PFSK-1 (cell line): ENCODE data around the gene ARFGAP3.

Source experiments
- FOXP2 ChIP-seq: optimal IDR thresholded peaks from 2 replicates; pipeline ENCODE3; 2011; ENCODE audit warnings: borderline replicate concordance, control low read depth, inconsistent platforms; ENCODE audit not compliant: insufficient read depth; ENCODE audit errors: extremely low read length, extremely low read depth
- POLR2AphosphoS5 ChIP-seq: IDR thresholded peaks from 2 replicates; pipeline ENCODE4 v1.6.1; 2012; ENCODE audit warnings: low read depth, mild to moderate bottlenecking, control low read depth, low read length, moderate library complexity
- SIN3A ChIP-seq: IDR thresholded peaks from 2 replicates; pipeline ENCODE4 v1.6.1; 2012; ENCODE audit warnings: mild to moderate bottlenecking, low read length, moderate library complexity, borderline replicate concordance; ENCODE audit not compliant: insufficient read depth
- TAF1 ChIP-seq: IDR thresholded peaks from 2 replicates; pipeline ENCODE4 v1.6.1; 2012; ENCODE audit warnings: low read length, control low read depth, borderline replicate concordance; ENCODE audit not compliant: insufficient read depth
- TF ChIP-seq, protein P1 (sequence below), 2 experiments: IDR thresholded peaks; 2 replicates each; pipeline versions ENCODE4 v1.6.1 to v1.8.0; 2011 to 2012; ENCODE audit warnings: low read depth in 2 of 2, low read length in 2 of 2, control low read depth in 1 of 2, inconsistent platforms in 1 of 2, mild to moderate bottlenecking in 1 of 2, moderate library complexity in 1 of 2; ENCODE audit not compliant: insufficient read depth in 1 of 2

Gene ARFGAP3

DNA sequence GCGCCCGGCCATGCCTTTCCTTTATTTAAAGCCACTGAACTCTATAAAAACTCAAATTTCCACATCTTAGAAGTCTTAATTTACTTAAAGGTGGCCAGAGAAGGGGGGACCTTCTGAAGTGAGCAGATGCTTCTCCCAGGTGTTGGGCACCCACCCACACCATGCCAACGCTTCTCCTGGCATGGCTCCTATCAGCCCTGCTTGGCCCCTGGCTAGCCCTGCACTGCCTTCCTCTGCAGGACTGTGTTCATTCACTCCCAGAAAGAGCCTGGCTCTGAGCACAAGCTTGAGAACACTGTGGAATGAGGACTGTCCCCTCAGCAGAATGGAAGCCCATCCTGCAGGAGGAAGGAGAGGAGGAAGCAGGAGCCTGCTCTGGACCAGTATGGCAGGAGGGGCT lies 34.6 kb upstream of the ARFGAP3 start:
- no peak for TF ChIP-seq POLR2AphosphoS5
- TF ChIP-seq FOXP2 = no peak
- TF ChIP-seq SIN3A = no peak
- no peak for TF ChIP-seq TAF1
- TF ChIP-seq, protein P1, sequence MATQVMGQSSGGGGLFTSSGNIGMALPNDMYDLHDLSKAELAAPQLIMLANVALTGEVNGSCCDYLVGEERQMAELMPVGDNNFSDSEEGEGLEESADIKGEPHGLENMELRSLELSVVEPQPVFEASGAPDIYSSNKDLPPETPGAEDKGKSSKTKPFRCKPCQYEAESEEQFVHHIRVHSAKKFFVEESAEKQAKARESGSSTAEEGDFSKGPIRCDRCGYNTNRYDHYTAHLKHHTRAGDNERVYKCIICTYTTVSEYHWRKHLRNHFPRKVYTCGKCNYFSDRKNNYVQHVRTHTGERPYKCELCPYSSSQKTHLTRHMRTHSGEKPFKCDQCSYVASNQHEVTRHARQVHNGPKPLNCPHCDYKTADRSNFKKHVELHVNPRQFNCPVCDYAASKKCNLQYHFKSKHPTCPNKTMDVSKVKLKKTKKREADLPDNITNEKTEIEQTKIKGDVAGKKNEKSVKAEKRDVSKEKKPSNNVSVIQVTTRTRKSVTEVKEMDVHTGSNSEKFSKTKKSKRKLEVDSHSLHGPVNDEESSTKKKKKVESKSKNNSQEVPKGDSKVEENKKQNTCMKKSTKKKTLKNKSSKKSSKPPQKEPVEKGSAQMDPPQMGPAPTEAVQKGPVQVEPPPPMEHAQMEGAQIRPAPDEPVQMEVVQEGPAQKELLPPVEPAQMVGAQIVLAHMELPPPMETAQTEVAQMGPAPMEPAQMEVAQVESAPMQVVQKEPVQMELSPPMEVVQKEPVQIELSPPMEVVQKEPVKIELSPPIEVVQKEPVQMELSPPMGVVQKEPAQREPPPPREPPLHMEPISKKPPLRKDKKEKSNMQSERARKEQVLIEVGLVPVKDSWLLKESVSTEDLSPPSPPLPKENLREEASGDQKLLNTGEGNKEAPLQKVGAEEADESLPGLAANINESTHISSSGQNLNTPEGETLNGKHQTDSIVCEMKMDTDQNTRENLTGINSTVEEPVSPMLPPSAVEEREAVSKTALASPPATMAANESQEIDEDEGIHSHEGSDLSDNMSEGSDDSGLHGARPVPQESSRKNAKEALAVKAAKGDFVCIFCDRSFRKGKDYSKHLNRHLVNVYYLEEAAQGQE (IDR thresholded peaks at IDR 0.05; ENCODE audit: insufficient read depth in 1 of 2, low read depth in 2 of 2, low read length in 2 of 2) = no peak

- TF ChIP-seq POLR2AphosphoS5 = no peak
- TF ChIP-seq, protein P1 (IDR thresholded peaks at IDR 0.05; ENCODE audit: insufficient read depth in 1 of 2, low read depth in 2 of 2, low read length in 2 of 2) = no peak
- no peak for TF ChIP-seq TAF1
- TF ChIP-seq FOXP2 = no peak
- no peak for TF ChIP-seq SIN3A
These were observed 33.9 kb upstream of the ARFGAP3 start for GRCh38 chr22:42891008-42891407.

DNA sequence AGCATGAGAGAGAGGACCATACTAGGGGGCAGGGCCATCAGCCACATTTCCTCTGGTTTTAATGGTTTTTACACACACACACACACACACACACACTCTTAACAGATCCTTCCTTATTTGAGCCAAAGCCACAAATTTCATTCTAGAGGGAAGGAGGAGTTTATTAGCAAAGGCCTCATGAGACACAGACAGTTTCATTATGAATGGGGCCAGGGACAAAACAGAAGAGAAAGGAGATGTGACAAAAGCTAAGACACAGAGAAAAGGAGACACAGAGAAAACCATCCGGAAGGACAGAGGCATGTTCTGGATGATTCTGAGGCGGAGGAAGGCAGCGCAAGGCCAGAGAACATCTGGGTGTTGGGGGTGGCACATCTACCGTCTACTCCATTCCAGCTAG lies 32.2 kb upstream of the ARFGAP3 start:
- TF ChIP-seq TAF1 (no peak), FOXP2 (no peak), SIN3A (no peak), POLR2AphosphoS5 (no peak)
- TF ChIP-seq, protein P1 (IDR thresholded peaks at IDR 0.05; ENCODE audit: insufficient read depth in 1 of 2, low read depth in 2 of 2, low read length in 2 of 2) = no peak

DNA sequence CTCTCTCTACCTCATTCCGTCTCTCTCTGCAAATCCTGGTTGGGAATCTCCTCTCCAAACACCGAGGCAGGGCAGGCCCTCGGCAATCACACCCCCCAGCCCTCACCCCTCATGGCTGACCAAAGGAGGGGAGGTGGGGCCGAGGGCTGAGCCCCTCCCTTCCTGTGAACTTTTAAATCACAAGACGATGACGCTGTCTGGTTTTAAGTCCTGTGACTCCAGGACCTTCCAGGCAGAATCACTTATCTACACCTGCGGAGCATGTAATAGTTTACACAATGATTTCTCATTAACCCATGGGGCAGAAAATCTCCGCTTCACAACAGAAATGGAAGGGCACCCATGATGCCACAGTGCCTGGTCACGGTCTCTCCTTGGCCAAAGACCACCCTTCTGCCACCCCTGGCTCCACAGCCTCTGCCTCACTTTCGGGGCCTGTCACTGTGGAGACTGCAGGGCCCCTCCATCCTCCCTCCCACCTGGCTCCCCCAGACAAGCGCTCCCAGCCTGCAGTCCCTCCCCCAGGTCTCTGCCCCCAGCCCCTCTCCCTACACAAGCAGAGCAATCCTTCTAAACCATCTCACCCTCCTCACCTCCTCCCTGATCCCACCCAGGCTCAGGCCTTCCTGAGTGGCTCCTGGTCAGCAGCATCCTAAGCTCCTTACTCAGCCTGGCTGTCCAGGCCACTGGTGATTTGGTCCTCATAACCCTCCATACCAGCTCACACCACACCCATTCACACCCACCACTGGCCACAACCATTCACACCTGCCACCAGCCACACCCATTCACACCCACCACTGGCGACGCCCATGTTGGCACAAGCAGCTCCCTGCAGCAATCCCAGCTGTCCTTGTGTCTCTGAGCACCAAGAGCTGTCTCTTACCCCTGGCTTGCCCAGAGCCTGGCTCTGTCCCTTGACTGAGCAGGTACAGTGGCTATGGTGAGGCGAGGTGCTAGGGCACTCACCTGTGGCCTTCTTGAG lies 30.7 kb upstream of the ARFGAP3 start:
- no peak for TF ChIP-seq FOXP2
- TF ChIP-seq POLR2AphosphoS5 = no peak
- TF ChIP-seq SIN3A = no peak
- TF ChIP-seq, protein P1 (IDR thresholded peaks at IDR 0.05; ENCODE audit: insufficient read depth in 1 of 2, low read depth in 2 of 2, low read length in 2 of 2) = no peak
- no peak for TF ChIP-seq TAF1
